Stimulated activated CD8-positive, alpha-beta memory T cell treated with anti-CD3 and anti-CD28 coated beads, Interleukin-4, amount 100 ng/mL, for 1 hour (primary cell): ENCODE data around the gene PDSS2.
"Not testable (repeated sequence)": the region's sequence is repeated elsewhere in the genome, so short reads cannot be mapped to it uniquely, and the experiment has no call there.

ENCODE experiments used
- DNase-seq, 2 donors: peaks; one replicate each; pipeline ENCODE4 v3.0.0-alpha.2; 2020; ENCODE audit warnings: low read depth in 2 of 2, low spot score in 1 of 2

PDSS2 gene

GRCh38 chr6:107369493-107369892, 89.9 kb downstream of the PDSS2 start:
- DNase-seq = no peak

DNA sequence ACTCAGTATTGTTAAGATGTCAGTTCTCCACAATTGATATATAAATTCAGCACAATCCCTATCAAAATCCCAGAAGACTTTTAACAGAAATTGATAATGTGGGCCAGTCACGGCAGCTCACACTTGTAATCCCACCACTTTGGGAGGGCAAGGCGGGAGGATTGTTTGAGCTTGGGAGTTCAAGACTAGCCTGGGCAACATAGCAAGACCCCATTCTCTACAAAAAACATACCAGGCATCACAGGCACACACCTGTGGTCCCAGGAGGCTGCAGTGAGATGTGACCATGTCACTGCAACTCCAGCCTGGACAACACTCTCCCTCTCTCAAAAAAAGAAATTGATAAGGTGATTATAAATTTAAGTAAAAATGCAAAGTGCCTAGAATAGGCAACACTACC, 90.9 kb downstream of the PDSS2 start:
- no peak for DNase-seq

GRCh38 chr6:107364173-107364572, 95.2 kb downstream of the PDSS2 start:
- DNase-seq = not testable (repeated sequence)

DNA sequence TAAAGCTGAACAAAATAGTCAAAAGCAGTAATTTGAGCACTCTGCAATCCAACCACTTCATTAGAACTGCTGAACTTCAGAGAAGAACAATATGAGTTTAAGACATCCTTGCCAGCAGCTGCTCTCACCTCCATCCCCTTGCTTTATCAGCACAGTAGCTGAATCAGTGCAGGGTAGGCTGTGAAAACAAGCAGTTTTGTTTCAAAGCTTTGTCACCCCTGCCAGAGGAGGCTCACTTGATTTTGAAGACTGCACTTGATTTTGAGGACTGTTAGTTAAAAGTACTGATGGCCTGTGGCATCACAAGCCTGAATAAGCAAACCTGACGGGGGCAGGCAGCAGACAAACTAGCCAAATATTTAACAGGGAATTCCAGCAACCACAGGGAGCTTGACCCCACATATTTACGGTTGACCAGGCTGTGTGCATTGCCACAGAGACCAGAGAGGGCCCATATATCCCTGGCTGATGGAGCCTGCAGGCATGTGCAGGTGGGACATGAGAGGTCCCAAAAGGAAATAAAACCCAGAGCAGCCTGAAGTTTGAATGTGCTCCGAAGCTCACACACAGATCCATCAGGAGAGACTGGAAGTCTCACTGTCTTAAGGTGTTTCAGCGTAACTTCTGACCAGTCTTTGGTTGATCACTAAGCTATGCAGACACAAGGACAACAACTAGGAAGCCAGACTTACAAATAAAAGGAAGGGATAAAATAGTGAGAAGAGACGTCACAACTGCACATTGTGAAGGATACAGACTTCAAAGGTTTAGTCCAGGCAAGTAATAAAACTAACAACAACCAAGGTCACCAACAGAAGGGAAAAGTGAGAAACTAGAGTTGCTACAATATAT, 97.4 kb downstream of the PDSS2 start:
- DNase-seq = no peak

DNA sequence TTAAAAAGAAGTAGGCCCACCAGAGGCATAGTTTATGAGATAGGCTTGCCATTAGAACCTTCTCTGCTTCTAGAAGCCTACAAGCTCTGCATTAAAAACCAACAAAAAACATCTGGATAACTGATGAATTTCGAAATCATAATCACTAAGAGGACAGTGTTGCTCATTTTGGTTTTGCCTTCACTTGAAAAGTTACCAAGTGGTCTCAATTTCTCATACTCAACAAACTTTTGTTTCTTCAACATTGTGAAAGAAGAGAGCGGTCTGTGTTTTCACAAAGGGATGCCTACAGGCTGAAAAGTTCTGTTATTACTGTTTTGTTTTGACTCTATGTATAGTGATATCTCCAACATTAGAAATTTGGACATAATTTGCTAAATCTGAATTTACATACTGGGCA, 98.9 kb downstream of the PDSS2 start:
- no peak for DNase-seq

DNA sequence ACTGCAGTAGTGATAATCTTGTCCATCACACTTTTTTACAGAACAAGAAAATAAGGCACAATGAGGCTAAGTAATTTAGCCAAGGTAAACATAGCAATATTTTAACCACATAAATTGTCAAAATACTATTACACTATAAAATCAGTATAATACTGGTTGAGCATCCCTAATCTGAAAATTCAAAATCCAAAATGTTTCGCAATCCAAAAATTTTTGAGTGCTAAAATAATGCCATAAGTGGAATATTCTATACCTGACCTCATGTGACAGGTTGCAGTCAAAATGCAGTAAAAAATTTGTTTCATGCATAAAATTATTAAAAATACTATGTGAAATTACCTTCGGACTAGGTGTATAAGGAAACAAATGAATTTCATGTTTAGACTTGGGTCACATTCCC, 101.5 kb downstream of the PDSS2 start:
- no peak for DNase-seq

DNA sequence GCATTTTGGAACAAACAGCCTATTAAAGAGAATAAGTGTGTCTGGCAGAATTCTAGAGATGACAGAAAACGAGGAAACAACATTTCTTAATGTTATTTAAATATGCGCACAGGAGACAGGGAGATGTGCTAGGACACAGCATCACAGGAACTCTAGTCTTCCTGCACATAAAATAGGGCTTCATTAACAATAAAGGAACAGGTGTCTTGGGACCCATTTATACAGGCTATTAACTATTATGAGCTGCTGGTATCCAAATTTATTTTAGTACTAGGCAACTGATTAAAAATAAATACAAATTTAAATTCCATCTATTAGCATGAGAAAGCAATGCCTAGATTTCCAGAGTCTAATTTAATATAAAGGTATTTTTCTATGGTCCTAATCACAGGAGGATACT, 102.3 kb downstream of the PDSS2 start:
- no peak for DNase-seq

DNA sequence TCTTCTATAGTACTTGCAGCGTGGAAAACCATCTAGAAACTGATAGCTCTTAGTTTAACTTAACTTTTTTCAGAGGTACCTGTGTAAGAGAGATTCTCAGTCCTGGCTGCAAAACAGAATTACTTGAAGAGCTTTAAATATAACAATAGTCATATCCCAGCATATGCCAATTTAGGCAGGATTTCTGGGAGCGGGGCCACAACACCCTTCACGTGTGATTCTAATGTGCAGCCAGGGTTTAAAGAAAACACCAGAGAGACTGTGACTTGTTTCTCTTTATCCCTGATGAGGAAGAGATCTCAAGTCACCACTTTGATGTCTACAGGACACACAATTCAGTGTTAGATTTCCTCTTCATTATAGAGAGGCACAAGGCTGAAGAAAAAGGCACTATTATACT, 103.7 kb downstream of the PDSS2 start:
- no peak for DNase-seq

DNA sequence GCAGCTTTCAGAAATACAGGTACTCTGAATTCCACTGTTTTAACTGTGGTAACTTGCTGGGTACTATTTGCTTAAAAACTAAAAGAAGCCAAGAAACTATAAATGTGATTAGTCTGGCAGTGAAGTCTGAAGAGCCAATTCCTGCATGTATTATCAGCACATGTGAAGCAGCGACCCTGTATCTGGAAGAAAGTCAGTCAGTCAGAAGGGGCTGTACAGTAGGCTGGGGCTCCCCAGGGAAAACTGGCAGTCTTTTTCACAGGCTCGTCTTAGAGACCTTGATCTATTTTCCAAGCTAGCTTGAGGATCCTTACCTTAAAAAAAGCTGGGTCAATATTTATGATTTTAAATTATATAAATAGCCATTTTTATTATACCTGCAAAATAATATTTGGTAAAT, 104.9 kb downstream of the PDSS2 start:
- no peak for DNase-seq

- DNase-seq = no peak
Observed at GRCh38 chr6:107353773-107354382, 105.5 kb downstream of the PDSS2 start.

GRCh38 chr6:107348224-107348623, 111.1 kb downstream of the PDSS2 start:
- no peak for DNase-seq

DNA sequence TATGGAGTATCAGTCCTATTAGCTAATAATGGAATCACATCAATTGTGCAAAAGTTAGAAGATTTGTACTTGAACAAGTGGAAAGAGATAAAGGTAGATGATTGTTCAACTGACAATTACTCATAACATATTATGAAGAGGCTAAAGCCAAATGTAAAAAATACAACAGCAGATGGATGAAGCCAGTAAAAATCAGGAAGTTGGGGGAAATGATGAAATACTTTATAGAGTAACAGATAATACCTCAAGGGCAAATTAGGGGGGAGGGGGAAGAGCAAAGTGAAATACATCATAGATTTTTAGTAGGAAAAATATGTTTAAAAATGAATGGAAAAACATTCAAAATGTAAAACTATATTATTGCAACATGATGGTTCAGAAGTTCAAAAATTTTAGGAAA, 114.0 kb downstream of the PDSS2 start:
- DNase-seq = no peak

DNA sequence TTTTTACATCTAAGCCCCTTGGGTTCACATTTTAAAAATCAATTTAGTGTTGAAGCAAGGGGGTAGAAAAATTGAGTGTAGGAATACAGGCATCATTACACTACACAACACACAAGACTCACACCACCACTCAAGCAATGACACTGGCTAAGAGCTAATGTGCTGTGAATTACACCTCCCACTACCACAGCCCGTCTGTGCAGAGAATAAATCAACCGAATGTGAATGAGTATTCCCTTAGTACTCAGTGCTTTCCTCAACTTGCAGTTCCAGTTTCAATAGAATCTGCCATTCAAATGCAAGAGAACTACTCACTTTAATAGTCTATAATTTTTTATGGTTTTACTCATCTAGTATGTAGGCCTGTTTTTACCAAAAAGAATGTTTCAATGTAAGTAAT, 114.4 kb downstream of the PDSS2 start:
- no peak for DNase-seq

- DNase-seq = no peak
Observed at GRCh38 chr6:107344383-107344782, 115.0 kb downstream of the PDSS2 start.

GRCh38 chr6:107342144-107342543, 117.2 kb downstream of the PDSS2 start:
- DNase-seq = no peak

DNA sequence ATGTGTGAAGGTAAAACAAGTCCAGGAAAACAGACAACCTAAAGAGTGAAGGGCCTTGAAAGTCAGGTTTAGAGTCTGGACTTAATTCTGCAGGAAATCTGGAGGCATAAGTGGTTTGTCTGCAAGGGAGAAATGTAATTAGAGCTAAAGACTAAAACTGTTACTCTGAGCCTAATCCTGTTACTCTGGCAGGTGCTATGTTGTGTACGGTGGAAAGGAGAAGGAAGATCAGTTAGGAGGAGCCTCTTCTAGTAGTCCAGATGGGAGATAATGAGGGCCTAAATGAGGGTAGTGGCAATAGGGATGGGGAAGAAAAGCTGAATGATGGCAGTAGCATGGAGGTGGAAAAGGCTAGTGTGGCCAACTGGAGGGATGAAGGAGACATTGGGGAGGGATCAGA, 118.5 kb downstream of the PDSS2 start:
- DNase-seq = no peak

- DNase-seq = no peak
Observed at GRCh38 chr6:107337191-107337741, 122.1 kb downstream of the PDSS2 start.

GRCh38 chr6:107334026-107334425, 125.3 kb downstream of the PDSS2 start:
- no peak for DNase-seq

DNA sequence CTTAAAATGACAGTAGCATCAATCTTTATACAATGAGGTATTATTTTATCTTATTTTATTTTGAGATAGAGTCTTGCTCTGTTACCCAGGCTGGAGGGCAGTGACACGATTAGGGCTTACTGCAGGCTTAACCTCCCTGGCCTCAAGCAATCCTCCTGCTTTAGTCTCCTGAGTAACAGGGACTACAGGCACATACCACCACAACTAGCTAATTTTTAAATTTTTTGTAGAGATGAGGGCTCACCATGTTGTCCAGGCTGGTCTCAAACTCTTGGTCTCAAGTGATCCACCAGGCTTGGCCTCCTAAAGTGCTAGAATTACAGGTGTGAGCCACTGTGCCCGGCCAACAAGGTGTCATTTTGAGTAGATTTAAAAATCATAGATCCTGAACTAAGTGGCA, 125.9 kb downstream of the PDSS2 start:
- no peak for DNase-seq

- no peak for DNase-seq
Observed at GRCh38 chr6:107331409-107332386, 127.7 kb downstream of the PDSS2 start.

GRCh38 chr6:107330168-107330567, 129.2 kb downstream of the PDSS2 start:
- DNase-seq = no peak
